Measurements from ENCODE around the gene BMP2K. TPM values are rescaled to one million over a fixed set of nuclear protein-coding genes. Genes with fewer than 3 reads are reported as not detected.

Gene BMP2K
- total and polyA plus RNA-seq, 3 experiments from 2014 or later, result 1.6 to 20.7 (median 20.1) TPM

DNA sequence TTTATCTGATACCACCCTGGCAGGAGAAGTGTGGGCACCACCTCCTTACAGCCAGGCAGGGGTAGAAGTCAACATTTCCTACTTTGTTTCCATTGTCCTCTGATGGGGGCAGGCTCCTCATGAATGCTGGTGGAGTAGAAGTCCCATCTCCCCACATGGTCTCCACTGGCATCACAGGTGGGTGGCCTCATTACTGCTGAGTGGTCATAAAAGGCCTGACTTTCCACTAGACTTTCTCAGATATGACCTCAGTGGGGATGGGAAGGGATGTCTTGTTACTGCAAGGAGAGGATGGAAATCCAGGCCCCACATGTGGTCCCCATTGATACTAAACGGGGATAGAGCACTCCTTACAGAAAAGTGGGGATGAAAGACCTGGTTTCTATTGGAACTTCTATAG lies 18.6 kb upstream of the BMP2K start:
- Mint-ChIP-seq H3K4me3 (no peak overlapping the region), H3K4me1 (no peaks in the 10 kb centered on the region), H3K9me3 (no peaks in the 10 kb centered on the region), H3K36me3 (no peaks in the 10 kb centered on the region), H3K27me3 (peaks cover 2 to 9% of the 10 kb centered on the region in 2 donors), H3K27ac (peak overlapping the region in 1 of 8 donors; percentile 44)
- H3K4me3 ChIP-seq (ENCODE audit: low read length), result no peak overlapping the region
- DNase-seq, result no peak
- no peaks in the 10 kb centered on the region for H3K9me3 ChIP-seq (ENCODE audit: low read length)
- ChIA-PET CTCF (interaction anchor here (0.8 kb wide), 1 partner anchor 16 kb away, joined by 3 read pairs; no protein-coding TSS in a partner anchor), POLR2A (no interaction called here)
- H3K4me1 ChIP-seq (ENCODE audit: insufficient read depth, low read length), result no peaks in the 10 kb centered on the region
- H3K27me3 ChIP-seq (ENCODE audit: insufficient read depth, low read length, poor library complexity, severe bottlenecking), result no peaks in the 10 kb centered on the region
- no peak overlapping the region for H3K27ac ChIP-seq (ENCODE audit: low read depth, low read length)
- no peaks in the 10 kb centered on the region for H3K36me3 ChIP-seq (ENCODE audit: insufficient read depth, low read length)

DNA sequence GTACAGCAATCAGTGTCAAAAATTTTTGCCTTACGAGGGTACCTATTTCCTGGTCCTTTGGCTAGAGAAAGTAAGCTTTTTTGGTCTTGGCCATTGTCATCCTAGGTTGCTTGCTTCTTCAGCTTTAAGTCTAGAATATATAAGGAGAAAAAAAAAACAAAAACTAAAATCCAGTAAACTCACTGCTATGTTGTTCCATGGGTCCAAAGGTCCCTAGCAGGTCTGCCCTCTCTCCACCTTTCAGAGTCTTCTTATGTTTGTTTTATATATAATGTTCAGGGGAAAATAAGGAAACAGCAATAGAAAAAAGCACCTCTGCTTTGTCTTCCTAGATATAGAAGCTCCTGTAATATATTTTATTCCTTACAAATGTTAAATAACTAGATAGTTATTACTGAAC lies 18.1 kb upstream of the BMP2K start:
- Histone ChIP-seq H3K4me3 (ENCODE audit: low read length) (no peak overlapping the region), H3K27me3 (ENCODE audit: insufficient read depth, low read length, poor library complexity, severe bottlenecking) (no peaks in the 10 kb centered on the region), H3K4me1 (ENCODE audit: insufficient read depth, low read length) (no peaks in the 10 kb centered on the region), H3K9me3 (ENCODE audit: low read length) (no peaks in the 10 kb centered on the region), H3K36me3 (ENCODE audit: insufficient read depth, low read length) (no peaks in the 10 kb centered on the region), H3K27ac (ENCODE audit: low read depth, low read length) (no peak overlapping the region)
- Mint-ChIP-seq H3K27me3 (peaks cover 2 to 9% of the 10 kb centered on the region in 2 donors), H3K4me3 (no peak overlapping the region), H3K27ac (no peak overlapping the region), H3K36me3 (no peaks in the 10 kb centered on the region), H3K4me1 (no peaks in the 10 kb centered on the region), H3K9me3 (no peaks in the 10 kb centered on the region)
- CTCF ChIA-PET, result interaction anchor here (0.8 kb wide), 1 partner anchor 15 kb away, joined by 3 read pairs; no protein-coding TSS in a partner anchor
- POLR2A ChIA-PET, result no interaction called here
- no peak for DNase-seq

- Mint-ChIP-seq H3K36me3 (no peaks in the 10 kb centered on the region), H3K9me3 (no peaks in the 10 kb centered on the region), H3K4me1 (no peaks in the 10 kb centered on the region), H3K4me3 (no peak overlapping the region), H3K27ac (no peak overlapping the region), H3K27me3 (peaks cover 5 to 6% of the 10 kb centered on the region in 2 donors)
- no peak for DNase-seq
- Histone ChIP-seq H3K4me1 (ENCODE audit: insufficient read depth, low read length) (no peaks in the 10 kb centered on the region), H3K27ac (ENCODE audit: low read depth, low read length) (no peak overlapping the region), H3K4me3 (ENCODE audit: low read length) (no peak overlapping the region), H3K36me3 (ENCODE audit: insufficient read depth, low read length) (no peaks in the 10 kb centered on the region), H3K27me3 (ENCODE audit: insufficient read depth, low read length, poor library complexity, severe bottlenecking) (no peaks in the 10 kb centered on the region), H3K9me3 (ENCODE audit: low read length) (no peaks in the 10 kb centered on the region)
- ChIA-PET POLR2A (no interaction called here), CTCF (no interaction called here)
These were observed 13.6 kb upstream of the BMP2K start for GRCh38 chr4:78762529-78762928.

GRCh38 chr4:78763251-78763650 lies 12.9 kb upstream of the BMP2K start:
- H3K27ac Mint-ChIP-seq, result no peak overlapping the region
- CTCF ChIA-PET, result no interaction called here

DNA sequence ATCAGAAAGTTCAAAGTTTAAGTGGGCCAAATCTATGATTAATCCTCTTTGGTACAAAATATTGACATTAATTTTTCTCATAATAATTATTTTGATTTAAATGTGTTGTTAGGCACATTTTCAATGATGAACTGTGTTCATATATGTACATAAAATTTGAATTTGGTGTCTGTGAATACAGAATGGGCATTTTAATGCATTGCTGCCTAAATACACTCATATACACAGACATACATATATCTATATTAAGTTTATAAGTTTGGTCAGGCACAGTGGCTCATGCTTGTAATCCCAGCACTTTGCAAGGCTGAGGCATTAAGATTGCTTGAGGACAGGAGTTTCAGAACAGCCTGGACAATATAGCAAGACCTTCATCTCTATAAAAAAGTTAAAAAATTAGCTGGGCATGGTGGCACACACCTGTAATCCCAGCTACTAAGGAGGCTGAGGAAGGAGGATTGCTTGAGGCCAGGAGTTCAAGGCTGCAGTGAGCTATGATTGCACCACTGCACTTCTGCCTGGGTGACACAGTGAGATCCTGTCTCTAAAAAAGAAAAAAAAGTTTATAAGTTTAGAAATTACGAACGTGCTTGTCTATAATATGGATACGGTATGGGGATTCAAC lies 12.3 kb upstream of the BMP2K start:
- POLR2A ChIA-PET, result no interaction called here
- H3K4me3 Mint-ChIP-seq, result no peak overlapping the region
- Histone ChIP-seq H3K36me3 (ENCODE audit: insufficient read depth, low read length) (no peaks in the 10 kb centered on the region), H3K9me3 (ENCODE audit: low read length) (no peaks in the 10 kb centered on the region), H3K4me1 (ENCODE audit: insufficient read depth, low read length) (no peaks in the 10 kb centered on the region), H3K27ac (ENCODE audit: low read depth, low read length) (peak overlapping the region; percentile 32), H3K27me3 (ENCODE audit: insufficient read depth, low read length, poor library complexity, severe bottlenecking) (no peaks in the 10 kb centered on the region), H3K4me3 (ENCODE audit: low read length) (no peak overlapping the region)
- peaks cover 4 to 5% of the 10 kb centered on the region in 2 donors for H3K27me3 Mint-ChIP-seq
- H3K9me3 Mint-ChIP-seq, result no peaks in the 10 kb centered on the region
- no peaks in the 10 kb centered on the region for H3K36me3 Mint-ChIP-seq
- no peaks in the 10 kb centered on the region for H3K4me1 Mint-ChIP-seq
- CTCF ChIA-PET, result no interaction called here
- DNase-seq, result no peak
- no peak overlapping the region for H3K27ac Mint-ChIP-seq

More at GRCh38 chr4:78763251-78763650, 12.9 kb upstream of the BMP2K start:
- Histone ChIP-seq H3K4me1 (ENCODE audit: insufficient read depth, low read length) (no peaks in the 10 kb centered on the region), H3K27me3 (ENCODE audit: insufficient read depth, low read length, poor library complexity, severe bottlenecking) (no peaks in the 10 kb centered on the region), H3K9me3 (ENCODE audit: low read length) (no peaks in the 10 kb centered on the region), H3K27ac (ENCODE audit: low read depth, low read length) (no peak overlapping the region), H3K4me3 (ENCODE audit: low read length) (no peak overlapping the region), H3K36me3 (ENCODE audit: insufficient read depth, low read length) (no peaks in the 10 kb centered on the region)
- Mint-ChIP-seq H3K27me3 (peaks cover 4 to 5% of the 10 kb centered on the region in 2 donors), H3K4me1 (no peaks in the 10 kb centered on the region), H3K36me3 (no peaks in the 10 kb centered on the region), H3K9me3 (no peaks in the 10 kb centered on the region), H3K4me3 (no peak overlapping the region)
- POLR2A ChIA-PET, result no interaction called here
- no peak for DNase-seq

DNA sequence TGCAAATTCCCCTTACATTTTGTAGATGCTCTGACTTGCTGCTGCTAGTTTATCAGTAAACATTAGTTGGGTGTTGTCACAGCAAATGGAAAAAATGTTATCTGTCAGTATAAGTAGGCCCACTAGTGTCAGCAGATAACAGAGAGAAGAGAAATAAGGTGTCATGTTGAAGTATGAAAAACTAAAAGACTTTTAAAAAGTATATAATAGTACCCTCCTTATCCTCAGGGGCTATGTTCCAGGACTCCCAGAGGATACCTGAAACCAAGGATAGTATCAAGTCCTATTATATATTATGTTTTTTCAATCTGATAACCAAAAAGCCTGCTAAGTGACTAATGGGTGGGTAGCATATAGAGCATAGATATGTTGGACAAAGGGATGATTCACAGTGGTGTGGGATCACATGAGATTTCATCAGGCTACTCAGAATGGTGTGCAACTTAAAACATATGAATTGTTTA lies 11.6 kb upstream of the BMP2K start:
- CTCF ChIA-PET, result no interaction called here
- Histone ChIP-seq H3K27ac (ENCODE audit: low read depth, low read length) (no peak overlapping the region), H3K9me3 (ENCODE audit: low read length) (no peaks in the 10 kb centered on the region), H3K4me3 (ENCODE audit: low read length) (no peak overlapping the region), H3K36me3 (ENCODE audit: insufficient read depth, low read length) (no peaks in the 10 kb centered on the region), H3K27me3 (ENCODE audit: insufficient read depth, low read length, poor library complexity, severe bottlenecking) (no peaks in the 10 kb centered on the region), H3K4me1 (ENCODE audit: insufficient read depth, low read length) (no peaks in the 10 kb centered on the region)
- no peak overlapping the region for H3K27ac Mint-ChIP-seq
- no peak for DNase-seq
- POLR2A ChIA-PET, result no interaction called here
- H3K4me1 Mint-ChIP-seq, result no peaks in the 10 kb centered on the region
- peaks cover 4 to 5% of the 10 kb centered on the region in 2 donors for H3K27me3 Mint-ChIP-seq
- no peaks in the 10 kb centered on the region for H3K9me3 Mint-ChIP-seq
- H3K36me3 Mint-ChIP-seq, result no peaks in the 10 kb centered on the region
- H3K4me3 Mint-ChIP-seq, result no peak overlapping the region

DNA sequence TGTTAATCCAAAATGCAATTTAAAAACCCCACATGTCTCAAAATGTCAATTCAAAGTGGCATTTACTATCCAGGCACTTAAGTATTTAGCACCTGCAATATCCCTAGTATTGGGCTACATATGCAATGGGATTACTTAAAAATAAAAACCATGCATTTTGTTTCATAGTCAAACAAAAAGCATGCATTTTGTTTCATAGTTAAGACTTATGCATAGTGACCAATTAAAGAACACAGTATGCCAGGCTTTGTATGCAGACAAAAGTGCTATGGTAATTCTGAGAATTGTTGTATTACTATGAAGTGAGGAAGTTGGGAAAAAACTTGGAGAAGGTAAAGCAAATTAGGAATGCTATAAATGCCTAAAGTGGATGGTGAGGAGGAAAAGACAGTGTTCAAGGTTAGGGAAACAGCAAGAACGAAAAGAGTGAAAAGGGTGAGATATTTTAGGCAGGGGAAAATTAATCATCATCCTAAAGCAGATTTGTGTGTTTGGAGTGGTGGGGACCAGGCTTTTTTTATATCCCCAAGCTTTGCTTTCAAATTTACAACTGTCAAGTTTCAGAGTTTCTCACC lies 10.6 kb upstream of the BMP2K start:
- Histone ChIP-seq H3K27ac (ENCODE audit: low read depth, low read length) (no peak overlapping the region), H3K4me1 (ENCODE audit: insufficient read depth, low read length) (no peaks in the 10 kb centered on the region), H3K9me3 (ENCODE audit: low read length) (no peaks in the 10 kb centered on the region), H3K27me3 (ENCODE audit: insufficient read depth, low read length, poor library complexity, severe bottlenecking) (no peaks in the 10 kb centered on the region), H3K4me3 (ENCODE audit: low read length) (no peak overlapping the region), H3K36me3 (ENCODE audit: insufficient read depth, low read length) (no peaks in the 10 kb centered on the region)
- Mint-ChIP-seq H3K4me3 (no peak overlapping the region), H3K4me1 (no peaks in the 10 kb centered on the region), H3K36me3 (no peaks in the 10 kb centered on the region), H3K27ac (no peak overlapping the region), H3K9me3 (no peaks in the 10 kb centered on the region), H3K27me3 (peaks cover 4 to 5% of the 10 kb centered on the region in 2 donors)
- POLR2A ChIA-PET, result no interaction called here
- no peak for DNase-seq
- CTCF ChIA-PET, result no interaction called here

DNA sequence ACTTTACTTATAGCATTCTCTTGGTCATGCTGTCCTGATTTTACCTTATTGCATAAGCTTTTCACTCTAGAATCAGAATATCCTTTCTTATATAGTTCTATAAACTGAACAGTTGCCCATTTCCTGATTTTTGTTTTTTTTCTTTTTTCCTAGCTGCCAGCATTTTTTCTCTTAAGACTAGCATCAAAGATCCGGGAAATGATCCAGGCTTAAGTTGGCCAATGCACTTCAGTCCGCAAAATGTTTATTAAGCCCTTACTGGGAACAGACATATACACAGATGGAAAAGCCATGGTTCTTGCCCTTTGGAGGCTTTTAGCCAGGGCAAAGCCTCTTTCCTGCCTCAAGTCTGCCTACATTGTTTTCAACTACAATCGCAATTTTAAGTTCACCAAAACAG lies 10.1 kb upstream of the BMP2K start:
- H3K27me3 Mint-ChIP-seq, result peaks cover 4 to 5% of the 10 kb centered on the region in 2 donors
- no peak overlapping the region for H3K27ac Mint-ChIP-seq
- CTCF ChIA-PET, result no interaction called here

More for the DNA sequence above, 10.1 kb upstream of the BMP2K start:
- no peaks in the 10 kb centered on the region for H3K27me3 ChIP-seq (ENCODE audit: insufficient read depth, low read length, poor library complexity, severe bottlenecking)
- POLR2A ChIA-PET, result no interaction called here
- H3K4me1 ChIP-seq (ENCODE audit: insufficient read depth, low read length), result no peaks in the 10 kb centered on the region
- H3K9me3 Mint-ChIP-seq, result no peaks in the 10 kb centered on the region
- H3K4me1 Mint-ChIP-seq, result no peaks in the 10 kb centered on the region
- H3K27ac ChIP-seq (ENCODE audit: low read depth, low read length), result no peak overlapping the region
- H3K36me3 Mint-ChIP-seq, result no peaks in the 10 kb centered on the region
- DNase-seq, result no peak
- H3K4me3 Mint-ChIP-seq, result no peak overlapping the region
- H3K4me3 ChIP-seq (ENCODE audit: low read length), result no peak overlapping the region
- H3K36me3 ChIP-seq (ENCODE audit: insufficient read depth, low read length), result no peaks in the 10 kb centered on the region
- H3K9me3 ChIP-seq (ENCODE audit: low read length), result no peaks in the 10 kb centered on the region

Data from CD8-positive, alpha-beta memory T cell (primary cell).